Measurements from ENCODE around the gene SHCBP1.
"Not testable (repeated sequence)": the region's sequence is repeated elsewhere in the genome, so short reads cannot be mapped to it uniquely, and the experiment has no call there.

SHCBP1 gene

DNA sequence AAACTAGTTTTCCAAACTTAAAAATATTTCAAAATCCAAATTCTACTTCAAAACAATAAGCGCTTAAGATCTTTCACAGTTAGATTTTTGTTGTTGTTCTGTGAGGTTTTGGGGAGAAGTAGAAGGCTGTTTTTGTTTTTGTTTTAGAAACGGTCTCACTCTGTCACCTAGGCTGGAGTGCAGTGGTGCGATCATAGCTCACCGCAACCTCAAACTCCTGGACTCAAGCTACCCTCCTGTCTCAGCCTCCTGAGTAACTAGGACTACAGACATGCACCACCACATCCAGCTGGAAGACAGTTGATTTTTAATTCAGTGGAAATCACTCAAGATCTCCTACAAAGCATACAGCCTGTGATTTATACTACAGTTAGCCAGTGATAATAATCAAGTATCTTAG is 2.7 kb downstream of the SHCBP1 start:
- DNase-seq (ENCODE audit: low read depth in 2 of 2): no peak

- DNase-seq (ENCODE audit: low read depth in 2 of 2): no peak
These were observed 7.2 kb downstream of the SHCBP1 start for GRCh38 chr16:46614006-46614405.

DNA sequence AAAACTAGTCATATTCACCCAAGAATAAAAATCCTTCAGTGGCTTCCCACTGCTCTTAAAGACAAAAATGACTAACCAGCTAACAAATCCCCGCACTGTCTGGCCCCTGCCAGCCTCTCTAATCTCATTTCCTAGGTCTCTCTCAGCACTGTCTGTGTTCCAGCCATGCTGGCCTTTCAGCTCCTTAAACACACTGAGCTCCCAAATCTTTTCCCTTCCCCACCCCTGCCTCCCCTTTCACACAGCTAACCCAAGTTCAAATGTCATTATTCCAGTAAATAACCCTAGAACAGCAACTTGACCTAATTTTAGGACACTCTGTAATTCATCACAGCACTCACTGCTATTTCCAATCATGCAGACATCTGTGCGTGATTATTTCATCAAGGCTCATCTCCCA is 7.8 kb downstream of the SHCBP1 start:
- no peak for DNase-seq (ENCODE audit: low read depth in 2 of 2)

DNA sequence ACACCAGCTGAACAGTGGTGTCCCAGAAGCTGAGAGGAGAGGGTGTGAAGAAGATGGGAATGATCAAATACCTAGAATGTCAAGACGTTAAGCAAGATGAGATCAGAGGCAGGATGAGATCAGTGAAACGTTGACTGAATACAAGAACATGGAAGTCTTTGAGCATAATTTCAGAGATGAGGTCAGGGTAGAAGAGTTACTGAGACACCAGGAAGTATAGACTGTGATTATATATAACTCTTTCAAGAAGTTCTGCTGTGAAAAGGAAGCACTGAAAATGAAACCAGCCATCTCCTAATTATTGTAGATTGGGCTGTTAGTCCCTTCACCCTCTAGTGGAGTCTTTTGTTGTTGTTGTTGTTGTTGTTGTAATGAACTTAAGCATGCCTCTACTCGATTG is 9.1 kb downstream of the SHCBP1 start:
- no peak for DNase-seq (ENCODE audit: low read depth in 2 of 2)

GRCh38 chr16:46607529-46607928 is 13.7 kb downstream of the SHCBP1 start:
- no peak for DNase-seq (ENCODE audit: low read depth in 2 of 2)

DNA sequence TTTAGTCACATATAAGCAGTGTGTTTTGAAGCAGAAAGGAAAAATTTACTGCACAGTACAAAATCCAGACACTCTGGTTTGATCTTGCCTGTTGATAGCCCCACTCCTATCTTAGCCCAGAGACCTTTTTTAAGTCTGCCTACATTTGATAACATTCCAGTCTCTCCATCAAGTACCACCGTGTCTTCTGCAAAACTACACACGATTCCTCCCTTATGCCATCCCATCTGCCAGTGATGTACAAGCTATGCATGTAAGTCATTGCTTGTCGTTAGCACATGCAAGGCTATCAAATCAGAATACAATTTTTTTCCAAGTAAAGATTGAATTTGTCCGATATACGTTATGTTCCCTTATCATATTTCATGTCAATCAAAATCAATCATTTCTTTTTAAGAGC is 14.9 kb downstream of the SHCBP1 start:
- no peak for DNase-seq (ENCODE audit: low read depth in 2 of 2)

GRCh38 chr16:46591257-46591656 is 29.9 kb downstream of the SHCBP1 start:
- no peak for DNase-seq (ENCODE audit: low read depth in 2 of 2)

GRCh38 chr16:46586011-46586577 is 35.1 kb downstream of the SHCBP1 start:
- DNase-seq (ENCODE audit: low read depth in 2 of 2): no peak

- no peak for DNase-seq (ENCODE audit: low read depth in 2 of 2)
These were observed 38.1 kb downstream of the SHCBP1 start for GRCh38 chr16:46583036-46583435.

- no peak for DNase-seq (ENCODE audit: low read depth in 2 of 2)
These were observed 38.9 kb downstream of the SHCBP1 start for GRCh38 chr16:46582313-46582712.

- DNase-seq (ENCODE audit: low read depth in 2 of 2): no peak
These were observed 43.1 kb downstream of the SHCBP1 start for GRCh38 chr16:46577988-46578579.

DNA sequence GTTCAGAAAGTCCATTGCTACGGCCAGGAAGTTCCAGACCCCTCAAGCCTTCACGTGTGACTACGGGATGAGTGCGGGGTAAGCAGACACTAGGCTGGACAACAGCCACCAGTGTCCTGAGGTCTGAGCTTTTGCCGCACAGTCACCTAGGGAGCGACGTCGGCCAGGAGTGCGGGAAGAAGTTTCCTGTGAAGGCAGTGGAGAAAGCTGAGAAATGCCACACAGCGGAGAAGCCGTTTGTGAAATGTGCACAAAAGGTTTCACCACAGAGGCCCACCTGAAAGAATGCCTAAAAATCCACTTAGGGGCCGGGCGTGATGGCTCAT is 47.4 kb downstream of the SHCBP1 start:
- no peak for DNase-seq (ENCODE audit: low read depth in 2 of 2)

GRCh38 chr16:46573008-46573833 is 48.0 kb downstream of the SHCBP1 start:
- DNase-seq (ENCODE audit: low read depth in 2 of 2): no peak

- no peak for DNase-seq (ENCODE audit: low read depth in 2 of 2)
These were observed 51.9 kb downstream of the SHCBP1 start for GRCh38 chr16:46569231-46569735.

DNA sequence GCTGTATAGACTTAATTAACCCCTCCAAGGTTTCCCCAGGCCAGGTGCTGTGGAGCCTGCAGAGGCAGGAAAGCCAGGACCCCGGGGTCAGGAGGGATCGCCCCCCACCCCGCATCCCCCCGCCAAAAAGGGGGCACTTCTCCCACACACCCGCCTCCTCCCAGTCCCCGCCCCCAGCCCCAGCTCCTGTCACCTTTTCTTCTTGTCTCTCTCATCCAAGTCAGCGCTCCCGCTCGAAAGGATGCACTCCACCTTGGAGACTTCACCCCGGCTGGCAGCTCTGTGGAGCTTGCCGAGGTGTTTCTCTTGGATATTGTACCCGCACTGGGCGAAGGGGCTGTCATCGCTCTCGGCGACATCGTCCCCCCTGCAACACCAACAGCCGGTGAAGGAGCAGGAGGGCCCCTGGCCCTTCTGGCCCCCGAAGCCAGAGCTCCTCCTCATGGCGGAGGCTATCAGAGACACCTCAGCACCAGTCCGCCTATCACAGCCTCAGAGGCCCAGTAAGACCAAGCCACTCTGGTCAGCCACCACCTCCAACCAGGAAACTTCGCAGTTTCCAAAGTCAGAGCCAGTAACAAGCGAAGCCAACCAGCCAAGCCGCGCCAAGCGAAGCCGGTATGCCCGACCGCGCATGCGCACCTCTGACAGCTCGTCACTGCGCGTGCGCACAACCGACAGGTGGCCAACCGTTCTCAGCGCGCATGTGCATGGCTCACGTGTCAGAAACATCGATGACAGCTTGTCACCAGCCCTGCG is 52.5 kb downstream of the SHCBP1 start:
- DNase-seq (ENCODE audit: low read depth in 2 of 2): no peak

- no peak for DNase-seq (ENCODE audit: low read depth in 2 of 2)
These were observed 58.2 kb downstream of the SHCBP1 start for GRCh38 chr16:46562979-46563378.

DNA sequence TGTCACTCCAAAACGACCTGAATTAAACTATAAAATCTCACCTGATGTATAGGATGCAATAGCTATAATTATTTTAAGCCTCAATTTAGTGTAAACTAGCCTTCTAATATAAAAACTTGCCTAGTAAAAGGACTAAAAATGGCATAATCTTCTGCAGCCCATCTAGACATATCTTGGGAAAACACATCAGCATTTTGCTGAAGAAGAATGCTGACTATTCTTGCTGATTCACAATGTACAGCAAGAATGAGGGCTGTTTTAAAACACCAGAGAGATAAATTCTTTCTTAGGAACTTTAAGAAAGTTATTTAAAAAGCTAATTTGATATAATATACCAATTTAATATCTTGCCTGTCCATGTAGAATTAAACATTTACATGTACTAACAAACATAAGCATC is 63.2 kb downstream of the SHCBP1 start:
- DNase-seq (ENCODE audit: low read depth in 2 of 2): no peak

- DNase-seq (ENCODE audit: low read depth in 2 of 2): no peak
These were observed 65.2 kb downstream of the SHCBP1 start for GRCh38 chr16:46555951-46556350.

- DNase-seq (ENCODE audit: low read depth in 2 of 2): not testable (repeated sequence)
These were observed 66.7 kb downstream of the SHCBP1 start for GRCh38 chr16:46554435-46554834.

GRCh38 chr16:46549477-46549876 is 71.7 kb downstream of the SHCBP1 start:
- no peak for DNase-seq (ENCODE audit: low read depth in 2 of 2)
